ENCODE results near the gene VPS8.

The VPS8 gene

GRCh38 chr3:184812662-184813042, 686 bp downstream of the VPS8 start:
- DNase-seq: peak; percentile 19

- no peak for DNase-seq
Observed at GRCh38 chr3:184813357-184813756, 1.4 kb downstream of the VPS8 start.

GRCh38 chr3:184814214-184814613, 2.2 kb downstream of the VPS8 start:
- peak; percentile 63 for DNase-seq

- no peak for DNase-seq
Observed at GRCh38 chr3:184815046-184815930, 3.3 kb downstream of the VPS8 start.

- no peak for DNase-seq
Observed at GRCh38 chr3:184816614-184817013, 4.6 kb downstream of the VPS8 start.

- no peak for DNase-seq
Observed at GRCh38 chr3:184820525-184820924, 8.6 kb downstream of the VPS8 start.

GRCh38 chr3:184821034-184821433, 9.1 kb downstream of the VPS8 start:
- peak; percentile 19 for DNase-seq

GRCh38 chr3:184822081-184822480, 10.1 kb downstream of the VPS8 start:
- DNase-seq: no peak

- DNase-seq: no peak
Observed at GRCh38 chr3:184822654-184823053, 10.7 kb downstream of the VPS8 start.

GRCh38 chr3:184823990-184824389, 12.0 kb downstream of the VPS8 start:
- DNase-seq: no peak

- no peak for DNase-seq
Observed at GRCh38 chr3:184825121-184825820, 13.3 kb downstream of the VPS8 start.

GRCh38 chr3:184827572-184827971, 15.6 kb downstream of the VPS8 start:
- peak; percentile 80 for DNase-seq

GRCh38 chr3:184832044-184832443, 20.1 kb downstream of the VPS8 start:
- peak; percentile 16 for DNase-seq

- DNase-seq: no peak
Observed at GRCh38 chr3:184832903-184833302, 20.9 kb downstream of the VPS8 start.

GRCh38 chr3:184836090-184836822, 24.3 kb downstream of the VPS8 start:
- no peak for DNase-seq

- DNase-seq: no peak
Observed at GRCh38 chr3:184842433-184842832, 30.5 kb downstream of the VPS8 start.

GRCh38 chr3:184845819-184846218, 33.9 kb downstream of the VPS8 start:
- DNase-seq: no peak

GRCh38 chr3:184846496-184846895, 34.5 kb downstream of the VPS8 start:
- no peak for DNase-seq

GRCh38 chr3:184848934-184849333, 37.0 kb downstream of the VPS8 start:
- DNase-seq: peak; percentile 5

- no peak for DNase-seq
Observed at GRCh38 chr3:184850201-184850600, 38.2 kb downstream of the VPS8 start.

- DNase-seq: no peak
Observed at GRCh38 chr3:184857099-184857498, 45.1 kb downstream of the VPS8 start.

- no peak for DNase-seq
Observed at GRCh38 chr3:184864000-184864399, 52.0 kb downstream of the VPS8 start.

GRCh38 chr3:184868477-184868876, 56.5 kb downstream of the VPS8 start:
- no peak for DNase-seq

GRCh38 chr3:184872200-184872599, 60.2 kb downstream of the VPS8 start:
- DNase-seq: no peak
